T-cell (primary cell): Measurements from ENCODE around the gene DLGAP1. TPM values are rescaled to one million over a fixed set of nuclear protein-coding genes. Genes with fewer than 3 reads are reported as not detected.

Source experiments
- ATAC-seq, 4 experiments: fragments of 200-7000 bp in 3 of 4; fragments of 150-1000 bp in 1 of 4; cut with Tn5 transposase; replicated peaks in 1 of 4; 1 replicate in 3 of 4; 2 replicates in 1 of 4; pipeline ENCODE4 v1.10.0; 2021; ENCODE audit warnings: moderate library complexity in 3 of 4, mild to moderate bottlenecking in 2 of 4, moderate number of reproducible peaks in 1 of 4
- CTCF ChIA-PET, 2 donors: fragments of 300-600 bp; sonication (Branson Sonifier 250); formaldehyde crosslinking; loops; one replicate each; lab custom pipeline; 2022; ENCODE audit warnings: antibody characterized with exemption in 2 of 2; lab: Charles Lee
- POLR2A ChIA-PET, 2 donors: fragments of 300-600 bp; sonication (Branson Sonifier 250); formaldehyde crosslinking; loops; one replicate each; lab custom pipeline; 2022; ENCODE audit warnings: antibody characterized with exemption in 2 of 2; lab: Charles Lee
- DNase-seq, 35 experiments: peaks; one replicate each; pipeline versions ENCODE4 v3.0.0 to v3.0.0-alpha.2; 2013 to 2023
- H3K27ac ChIP-seq: one replicate; pipeline ENCODE4 v1.5.1; 2013; ENCODE audit warnings: low read length
- H3K27me3 ChIP-seq, 2 experiments: replicated peaks in 1 of 2; 1 replicate in 1 of 2; 2 replicates in 1 of 2; pipeline versions ENCODE4 v1.6.1 to v1.7.0; 2013; ENCODE audit warnings: low read length in 1 of 2, mixed read lengths in 1 of 2; ENCODE audit not compliant: control insufficient read depth in 2 of 2, insufficient read depth in 2 of 2; ENCODE audit errors: extremely low read depth in 1 of 2
- H3K36me3 ChIP-seq, 2 donors: 1 replicate in 1 of 2; 2 replicates in 1 of 2; pipeline versions ENCODE4 v1.6.1 to v1.7.0; 2013; ENCODE audit warnings: low read length in 1 of 2; ENCODE audit not compliant: control insufficient read depth in 2 of 2, insufficient read depth in 1 of 2; ENCODE audit errors: extremely low read depth in 1 of 2
- H3K4me1 ChIP-seq, 2 experiments: 1 replicate in 1 of 2; 2 replicates in 1 of 2; pipeline versions ENCODE4 v1.6.1 to v1.7.0; 2013; ENCODE audit warnings: low read length in 2 of 2, mixed read lengths in 1 of 2; ENCODE audit not compliant: insufficient read depth in 2 of 2, control insufficient read depth in 1 of 2; ENCODE audit errors: extremely low read depth in 1 of 2
- H3K4me3 ChIP-seq, 2 donors: 1 replicate in 1 of 2; 2 replicates in 1 of 2; pipeline versions ENCODE4 v1.5.1 to v1.7.0; 2013; ENCODE audit warnings: mild to moderate bottlenecking in 2 of 2, low read length in 1 of 2, moderate library complexity in 1 of 2; ENCODE audit not compliant: control insufficient read depth in 1 of 2; ENCODE audit errors: extremely low read depth in 1 of 2
- H3K9me3 ChIP-seq: 2 replicates; pipeline ENCODE4 v1.7.0; 2013
- H3K27ac Mint-ChIP-seq, 2 donors: one replicate each; pipeline ENCODE4 v1.8.0; 2020 to 2021; ENCODE audit warnings: mild to moderate bottlenecking in 2 of 2, mixed read lengths in 2 of 2
- H3K27me3 Mint-ChIP-seq, 2 donors: one replicate each; pipeline ENCODE4 v1.8.0; 2021 to 2022; ENCODE audit warnings: mixed read lengths in 2 of 2
- H3K36me3 Mint-ChIP-seq: one replicate; pipeline ENCODE4 v1.8.0; 2021; ENCODE audit warnings: mixed read lengths
- H3K4me1 Mint-ChIP-seq, 3 donors: one replicate each; pipeline ENCODE4 v1.8.0; 2020 to 2022; ENCODE audit warnings: mixed read lengths in 3 of 3, mild to moderate bottlenecking in 1 of 3
- H3K4me3 Mint-ChIP-seq, 3 donors: one replicate each; pipeline ENCODE4 v1.8.0; 2020 to 2022; ENCODE audit warnings: mild to moderate bottlenecking in 3 of 3, mixed read lengths in 3 of 3, moderate library complexity in 3 of 3
- H3K9me3 Mint-ChIP-seq, 3 donors: one replicate each; pipeline ENCODE4 v1.8.0; 2020 to 2022; ENCODE audit warnings: mixed read lengths in 3 of 3
- WGBS: methylation state at CpG from one replicate; pipeline ENCODE4 v1.1.5; 2013; ENCODE audit warnings: missing lambda C conversion rate; ENCODE audit not compliant: insufficient coverage; 5-methylcytosine and 5-hydroxymethylcytosine counted together
- total RNA-seq, 35 experiments: library from RNA in 6 of 35; stranded (reverse) in 6 of 35; fragments of 120-200 nt in 1 of 35; gene quantifications; one replicate each; pipeline versions ENCODE4 v1.2.1 to v1.2.4 and lab custom pipeline; 2013 to 2026

DLGAP1 gene
- total RNA-seq, 5 donors from 2014 or later (not counting 1 experiment from before 2014, with no cell fraction given): 0.25 to 1.8 (median 0.26) TPM

DNA sequence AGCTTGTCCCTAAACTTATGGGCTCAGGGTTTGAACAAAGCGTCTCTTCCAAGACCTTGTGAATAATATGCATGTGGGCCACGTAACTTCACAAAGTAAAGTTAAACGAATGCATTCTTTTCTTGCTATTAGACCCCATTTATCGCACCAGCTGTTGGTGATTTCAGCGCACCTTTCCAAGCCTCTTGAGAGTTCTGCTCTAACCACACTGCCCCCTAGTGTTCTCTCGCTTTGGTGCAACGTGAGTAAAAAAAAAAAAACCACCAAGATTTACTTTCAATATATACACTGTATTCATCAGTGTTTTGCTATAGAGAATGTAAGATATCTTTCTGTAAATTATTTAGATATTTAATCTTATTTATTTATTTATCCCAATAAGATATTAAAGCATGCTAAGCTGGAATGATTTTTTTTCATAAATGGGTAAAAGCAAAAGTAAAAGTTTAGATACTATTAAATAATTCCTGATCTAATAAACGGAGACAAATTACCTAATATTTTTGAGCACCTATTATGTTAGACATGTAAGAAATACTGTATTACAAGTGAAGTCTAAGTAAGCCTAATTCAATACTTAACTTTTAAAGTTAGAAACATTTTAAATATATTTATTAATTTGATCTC is 459.5 kb downstream of the DLGAP1 start:
- Mint-ChIP-seq H3K9me3 (no peaks in the 10 kb centered on the region), H3K4me1 (peaks cover 0 to 5% (median 3%) of the 10 kb centered on the region in 3 donors), H3K36me3 (no peaks in the 10 kb centered on the region), H3K27ac (no peak overlapping the region), H3K27me3 (peaks cover 0 to 2% of the 10 kb centered on the region in 2 donors), H3K4me3 (no peak overlapping the region)
- DNase-seq (peak in 30 of 35 experiments; percentile 4 to 76 (median 26)), ATAC-seq (peak in 1 of 4 experiments; percentile 58)
- ChIA-PET POLR2A (no interaction called here), CTCF (interaction anchor here (0.6 to 2.0 kb wide), 8 partner anchors 8 to 1557 kb away, joined by 3 to 14 read pairs (median 4); no protein-coding TSS in a partner anchor)
- Histone ChIP-seq H3K27ac (no peak overlapping the region), H3K27me3 (no peaks in the 10 kb centered on the region), H3K36me3 (no peaks in the 10 kb centered on the region), H3K4me1 (no peaks in the 10 kb centered on the region), H3K9me3 (no peaks in the 10 kb centered on the region), H3K4me3 (no peak overlapping the region)
- 28% methylated on average over 5 of the region's 8 CpGs for WGBS

DNA sequence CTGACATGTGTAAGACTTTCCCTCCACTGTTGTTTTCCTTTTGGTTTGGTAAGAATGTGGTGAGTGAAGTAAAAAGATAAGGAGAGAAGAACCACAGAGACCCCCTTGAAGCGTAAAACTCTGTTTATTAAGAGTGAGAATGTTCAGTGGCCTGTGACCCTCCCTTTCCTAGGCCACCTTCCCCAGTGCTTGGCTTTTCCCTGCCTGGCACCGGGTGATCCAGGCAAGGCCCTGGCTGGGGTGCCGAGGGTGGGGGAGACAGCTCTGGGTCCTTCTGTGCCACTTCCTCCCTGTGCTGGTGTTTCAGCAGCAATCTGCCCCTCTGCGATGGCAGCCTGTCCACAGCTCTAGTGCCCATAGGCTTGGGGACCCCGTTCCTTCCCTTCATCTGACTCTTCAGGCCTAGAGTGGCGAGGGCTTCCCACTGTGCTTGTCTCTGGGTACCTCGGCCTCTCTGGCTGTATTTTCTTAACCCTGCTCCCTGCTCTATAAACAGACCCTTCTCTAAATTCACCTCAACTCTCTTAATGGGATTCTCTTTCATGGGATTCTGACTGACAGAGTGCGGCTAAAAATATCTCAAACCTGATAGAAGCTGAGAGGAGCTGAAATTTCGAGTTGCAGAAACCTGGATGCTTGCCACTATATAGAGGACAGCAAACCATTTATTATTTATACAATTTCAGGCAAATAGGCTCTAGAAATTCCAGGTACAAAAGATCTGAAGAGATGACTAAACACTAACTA is 461.0 kb downstream of the DLGAP1 start:
- no peak for DNase-seq
- Mint-ChIP-seq H3K27me3 (no peaks in the 10 kb centered on the region), H3K36me3 (no peaks in the 10 kb centered on the region), H3K4me1 (peaks cover 0 to 5% (median 3%) of the 10 kb centered on the region in 3 donors), H3K9me3 (no peaks in the 10 kb centered on the region), H3K4me3 (no peak overlapping the region), H3K27ac (no peak overlapping the region)
- Histone ChIP-seq H3K27ac (no peak overlapping the region), H3K27me3 (no peaks in the 10 kb centered on the region), H3K9me3 (no peaks in the 10 kb centered on the region), H3K4me1 (no peaks in the 10 kb centered on the region), H3K36me3 (no peaks in the 10 kb centered on the region), H3K4me3 (no peak overlapping the region)
- CTCF ChIA-PET: interaction anchor here (0.6 to 2.0 kb wide), 7 partner anchors 16 to 226 kb away, joined by 3 to 14 read pairs (median 4); no protein-coding TSS in a partner anchor
- POLR2A ChIA-PET: interaction anchor here in 1 of 2 donors (0.6 kb wide), 1 partner anchor 299 kb away, joined by 3 read pairs; no protein-coding TSS in a partner anchor
- ATAC-seq: no peak
- 72% methylated on average over 6 of the region's 9 CpGs for WGBS

GRCh38 chr18:3985664-3986063 is 469.4 kb downstream of the DLGAP1 start:
- ChIA-PET POLR2A (no interaction called here), CTCF (interaction anchor here in 1 of 2 donors (0.9 to 2.5 kb wide), 3 partner anchors 10 to 186 kb away, joined by 3 to 5 read pairs (median 3); no protein-coding TSS in a partner anchor)
- Histone ChIP-seq H3K4me3 (no peak overlapping the region), H3K36me3 (no peaks in the 10 kb centered on the region), H3K9me3 (no peaks in the 10 kb centered on the region), H3K27me3 (peaks cover 0 to 8% of the 10 kb centered on the region in 2 experiments), H3K4me1 (peaks cover 0 to 3% of the 10 kb centered on the region in 2 experiments), H3K27ac (no peak overlapping the region)
- no peak overlapping the region for H3K27ac Mint-ChIP-seq
- H3K27me3 Mint-ChIP-seq: no peaks in the 10 kb centered on the region
- H3K9me3 Mint-ChIP-seq: no peaks in the 10 kb centered on the region
- peaks cover 17 to 26% (median 23%) of the 10 kb centered on the region in 3 donors for H3K4me1 Mint-ChIP-seq
- WGBS: 93% methylated on average over 2 of the region's 2 CpGs
- ATAC-seq: no peak
- H3K4me3 Mint-ChIP-seq: no peak overlapping the region
- no peak for DNase-seq
- no peaks in the 10 kb centered on the region for H3K36me3 Mint-ChIP-seq

- DNase-seq (peak in 1 of 35 experiments; percentile 4), ATAC-seq (peak in 1 of 4 experiments; percentile 32)
- Histone ChIP-seq H3K27me3 (peaks cover 0 to 8% of the 10 kb centered on the region in 2 experiments), H3K4me3 (no peak overlapping the region), H3K36me3 (no peaks in the 10 kb centered on the region), H3K9me3 (no peaks in the 10 kb centered on the region), H3K4me1 (peaks cover 0 to 3% of the 10 kb centered on the region in 2 experiments), H3K27ac (no peak overlapping the region)
- POLR2A ChIA-PET: interaction anchor here in 1 of 2 donors (0.7 kb wide), 1 partner anchor 19 kb away, joined by 6 read pairs; no protein-coding TSS in a partner anchor
- Mint-ChIP-seq H3K27ac (peak overlapping the region in 1 of 2 donors; percentile 2), H3K4me1 (peaks cover 17 to 26% (median 23%) of the 10 kb centered on the region in 3 donors), H3K9me3 (peaks cover 0 to 2% (median 0%) of the 10 kb centered on the region in 3 donors), H3K27me3 (no peaks in the 10 kb centered on the region), H3K4me3 (peak overlapping the region in 2 of 3 donors; percentile 10 to 34), H3K36me3 (no peaks in the 10 kb centered on the region)
- CTCF ChIA-PET: interaction anchor here (0.6 to 2.5 kb wide), 5 partner anchors 11 to 175 kb away, joined by 3 to 5 read pairs (median 5); no protein-coding TSS in a partner anchor
These were observed 470.1 kb downstream of the DLGAP1 start for GRCh38 chr18:3985020-3985419.

DNA sequence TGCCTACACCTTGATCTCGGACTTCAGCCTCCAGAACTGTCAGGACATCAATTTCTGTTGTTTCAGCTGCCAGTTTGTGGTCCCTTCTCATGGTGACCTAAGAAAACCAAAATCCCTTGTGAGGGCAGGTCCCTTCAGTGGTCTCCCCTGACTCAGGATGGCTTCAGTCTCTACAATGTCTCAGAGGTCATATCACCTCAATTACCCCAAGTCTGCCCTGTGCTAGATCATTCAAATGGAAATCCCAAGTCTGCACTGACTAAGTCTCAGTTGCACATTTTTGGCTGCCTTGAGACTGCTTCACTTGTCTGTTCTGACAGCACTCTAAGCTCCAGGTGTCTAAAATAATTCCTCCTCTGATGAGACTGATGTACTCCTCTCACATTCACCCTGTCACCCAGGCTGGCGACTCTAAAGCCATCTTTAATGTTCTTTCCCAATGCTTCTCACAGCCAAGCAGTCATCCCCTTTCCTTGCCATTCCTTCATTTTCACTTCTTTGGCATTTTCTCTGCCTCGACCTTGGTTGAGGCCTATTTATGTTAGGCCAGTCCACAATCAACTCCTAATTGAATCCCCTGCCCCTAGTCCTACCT is 470.8 kb downstream of the DLGAP1 start:
- H3K27ac Mint-ChIP-seq: no peak overlapping the region
- Histone ChIP-seq H3K36me3 (no peaks in the 10 kb centered on the region), H3K27ac (no peak overlapping the region), H3K27me3 (peaks cover 0 to 8% of the 10 kb centered on the region in 2 experiments), H3K4me3 (no peak overlapping the region), H3K4me1 (peaks cover 0 to 3% of the 10 kb centered on the region in 2 experiments), H3K9me3 (no peaks in the 10 kb centered on the region)
- 78% methylated on average over 3 of the region's 3 CpGs for WGBS
- CTCF ChIA-PET: interaction anchor here in 1 of 2 donors (2.5 kb wide), 1 partner anchor 14 kb away, joined by 5 read pairs; no protein-coding TSS in a partner anchor
- POLR2A ChIA-PET: no interaction called here
- peaks cover 17 to 26% (median 23%) of the 10 kb centered on the region in 3 donors for H3K4me1 Mint-ChIP-seq
- H3K4me3 Mint-ChIP-seq: peak overlapping the region in 2 of 3 donors; percentile 1 to 34
- H3K27me3 Mint-ChIP-seq: no peaks in the 10 kb centered on the region
- DNase-seq: no peak
- H3K36me3 Mint-ChIP-seq: peaks cover 2% of the 10 kb centered on the region
- ATAC-seq: no peak
- H3K9me3 Mint-ChIP-seq: peaks cover 0 to 5% (median 3%) of the 10 kb centered on the region in 3 donors
